Fibroblast of lung (primary cell): Measurements from ENCODE around the gene EZR. TPM values are rescaled to one million over a fixed set of nuclear protein-coding genes. Genes with fewer than 3 reads are reported as not detected.

Experiments
- DNase-seq, 2 donors: peaks; one replicate each; pipeline versions ENCODE4 v3.0.0 to v3.0.0-alpha.2; 2010; ENCODE audit warnings: low read depth in 2 of 2
- H2AFZ ChIP-seq: 2 replicates; pipeline ENCODE4 v1.5.1; 2012; ENCODE audit warnings: low read length, control low read depth, inconsistent platforms
- H3K27ac ChIP-seq: 2 replicates; pipeline ENCODE4 v1.5.1; 2011; ENCODE audit warnings: low read length, control low read depth; ENCODE audit not compliant: insufficient read depth
- H3K27me3 ChIP-seq: 2 replicates; pipeline ENCODE4 v1.5.1; 2011; ENCODE audit warnings: mild to moderate bottlenecking, low read length; ENCODE audit not compliant: control insufficient read depth, insufficient read depth
- H3K36me3 ChIP-seq: 2 replicates; pipeline ENCODE4 v1.5.1; 2011; ENCODE audit warnings: low read length; ENCODE audit not compliant: control insufficient read depth, insufficient read depth
- H3K4me1 ChIP-seq: 2 replicates; pipeline ENCODE4 v1.5.1; 2011; ENCODE audit warnings: low read length; ENCODE audit not compliant: control insufficient read depth, insufficient read depth; ENCODE audit errors: extremely low read depth
- H3K4me2 ChIP-seq: 2 replicates; pipeline ENCODE4 v1.5.1; 2011; ENCODE audit warnings: low read length, control low read depth; ENCODE audit not compliant: insufficient read depth; ENCODE audit errors: extremely low read depth
- H3K4me3 ChIP-seq, 4 experiments: fragments of 200-600 bp in 1 of 4; sonication (generic) in 1 of 4; replicated peaks in 1 of 4; 2 replicates each; pipeline ENCODE4 v1.5.1; 2011 to 2016; ENCODE audit warnings: low read length in 4 of 4, low read depth in 3 of 4, mild to moderate bottlenecking in 3 of 4, control low read depth in 2 of 4, inconsistent platforms in 1 of 4, mixed read lengths in 1 of 4; ENCODE audit not compliant: insufficient read depth in 1 of 4; ENCODE audit errors: control extremely low read depth in 1 of 4
- H3K79me2 ChIP-seq: 2 replicates; pipeline ENCODE4 v1.5.1; 2012; ENCODE audit warnings: mild to moderate bottlenecking, low read length, inconsistent platforms; ENCODE audit not compliant: control insufficient read depth, insufficient read depth
- H3K9ac ChIP-seq: 2 replicates; pipeline ENCODE4 v1.5.1; 2011; ENCODE audit warnings: mild to moderate bottlenecking, low read length, control low read depth; ENCODE audit not compliant: insufficient read depth
- H3K9me3 ChIP-seq: 2 replicates; pipeline ENCODE4 v1.5.1; 2012; ENCODE audit warnings: low read depth, low read length; ENCODE audit not compliant: control insufficient read depth, insufficient read depth
- H4K20me1 ChIP-seq: 2 replicates; pipeline ENCODE4 v1.5.1; 2011; ENCODE audit warnings: low read length; ENCODE audit not compliant: control insufficient read depth, insufficient read depth; ENCODE audit errors: extremely low read depth
- EZH2 ChIP-seq: IDR thresholded peaks from 2 replicates; pipeline ENCODE4 v1.5.1; 2012; ENCODE audit warnings: low read length, control low read depth, mild to moderate bottlenecking; ENCODE audit errors: missing control alignments
- polyA plus RNA-seq, 2 donors: library from polyadenylated mRNA; depleted of rRNA in 1 of 2; stranded (reverse) in 1 of 2; unstranded in 1 of 2; fragments of >200 nt; gene quantifications; 2 replicates each; pipeline ENCODE4 v1.2.1, GENCODE V29; 2011 to 2012; ENCODE audit warnings: missing spikeins in 1 of 2
- total RNA-seq: library from RNA; depleted of rRNA; stranded (reverse); fragments of >200 nt; gene quantifications from 2 replicates; pipeline ENCODE4 v1.2.1, GENCODE V29; 2014
- TF ChIP-seq, protein P1 (sequence below), 2 donors: IDR thresholded peaks in 1 of 2; conservative IDR thresholded peaks in 1 of 2; 1 replicate in 1 of 2; 2 replicates in 1 of 2; pipeline ENCODE4 v1.5.1; 2011 to 2012; ENCODE audit warnings: low read length in 2 of 2, control low read depth in 1 of 2, inconsistent platforms in 1 of 2, low read depth in 1 of 2, mild to moderate bottlenecking in 1 of 2

Gene EZR
- total and polyA plus RNA-seq, 2 donors (not counting 1 experiment from before 2014, with no cell fraction given): 89.0 to 132 TPM

DNA sequence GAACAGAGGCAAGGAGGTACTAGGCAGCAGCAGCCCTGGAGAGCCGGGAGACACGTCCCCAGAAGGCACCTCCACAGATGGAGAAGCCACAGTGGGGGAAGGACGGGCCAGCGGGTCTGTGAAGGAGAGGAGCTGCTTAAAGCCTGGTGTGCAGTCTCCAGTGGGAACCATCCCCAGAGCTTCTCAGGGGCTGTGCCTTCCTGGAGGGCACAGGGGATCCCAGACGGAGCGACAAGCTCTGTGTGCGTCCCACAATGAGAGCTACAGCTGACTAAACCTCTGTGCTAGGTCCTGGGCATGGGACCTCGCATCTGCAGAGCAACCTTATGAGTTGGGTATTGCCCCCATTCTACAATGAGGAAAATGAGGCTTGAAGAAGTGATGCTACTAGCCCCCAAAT, 50.7 kb downstream of the EZR start:
- DNase-seq: no peak
- no peaks in the 10 kb centered on the region for H3K79me2 ChIP-seq
- no peak overlapping the region for H3K27ac ChIP-seq
- no peak overlapping the region for H3K4me3 ChIP-seq
- H3K9ac ChIP-seq: no peak overlapping the region
- TF ChIP-seq, protein P1, sequence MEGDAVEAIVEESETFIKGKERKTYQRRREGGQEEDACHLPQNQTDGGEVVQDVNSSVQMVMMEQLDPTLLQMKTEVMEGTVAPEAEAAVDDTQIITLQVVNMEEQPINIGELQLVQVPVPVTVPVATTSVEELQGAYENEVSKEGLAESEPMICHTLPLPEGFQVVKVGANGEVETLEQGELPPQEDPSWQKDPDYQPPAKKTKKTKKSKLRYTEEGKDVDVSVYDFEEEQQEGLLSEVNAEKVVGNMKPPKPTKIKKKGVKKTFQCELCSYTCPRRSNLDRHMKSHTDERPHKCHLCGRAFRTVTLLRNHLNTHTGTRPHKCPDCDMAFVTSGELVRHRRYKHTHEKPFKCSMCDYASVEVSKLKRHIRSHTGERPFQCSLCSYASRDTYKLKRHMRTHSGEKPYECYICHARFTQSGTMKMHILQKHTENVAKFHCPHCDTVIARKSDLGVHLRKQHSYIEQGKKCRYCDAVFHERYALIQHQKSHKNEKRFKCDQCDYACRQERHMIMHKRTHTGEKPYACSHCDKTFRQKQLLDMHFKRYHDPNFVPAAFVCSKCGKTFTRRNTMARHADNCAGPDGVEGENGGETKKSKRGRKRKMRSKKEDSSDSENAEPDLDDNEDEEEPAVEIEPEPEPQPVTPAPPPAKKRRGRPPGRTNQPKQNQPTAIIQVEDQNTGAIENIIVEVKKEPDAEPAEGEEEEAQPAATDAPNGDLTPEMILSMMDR (conservative IDR thresholded peaks at IDR 0.05 in 1 of 2, IDR thresholded peaks at IDR 0.05 in 1 of 2; ENCODE audit: low read depth in 1 of 2, low read length in 2 of 2): no peak
- H2AFZ ChIP-seq: no peak overlapping the region
- H3K4me2 ChIP-seq: no peak overlapping the region
- H3K9me3 ChIP-seq: no peaks in the 10 kb centered on the region
- no peaks in the 10 kb centered on the region for H3K27me3 ChIP-seq
- no peaks in the 10 kb centered on the region for H3K4me1 ChIP-seq
- H4K20me1 ChIP-seq: no peaks in the 10 kb centered on the region
- H3K36me3 ChIP-seq: peaks cover 46% of the 10 kb centered on the region

DNA sequence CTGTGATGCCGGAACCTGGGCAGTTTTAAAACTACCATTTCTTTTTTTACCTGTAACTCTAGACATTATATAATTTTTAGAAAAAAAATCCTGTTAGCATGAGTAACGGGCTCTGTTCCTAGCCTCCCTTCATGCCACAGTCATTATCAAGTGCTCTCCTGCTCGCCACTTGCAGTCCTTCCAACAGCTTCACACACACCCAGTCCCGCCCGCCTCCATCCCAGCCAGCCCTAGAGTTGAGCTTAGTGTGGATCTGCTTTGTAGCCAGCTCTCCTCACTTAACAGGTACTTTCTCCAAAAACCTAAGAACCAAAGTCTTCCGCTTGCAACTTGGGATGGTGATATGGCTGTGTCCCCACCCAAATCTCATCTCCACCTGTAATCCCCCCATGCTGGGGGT, 51.5 kb downstream of the EZR start:
- Histone ChIP-seq H3K9me3 (no peaks in the 10 kb centered on the region), H3K27me3 (no peaks in the 10 kb centered on the region), H3K36me3 (peaks cover 47% of the 10 kb centered on the region), H2AFZ (no peak overlapping the region), H3K4me1 (no peaks in the 10 kb centered on the region), H3K79me2 (no peaks in the 10 kb centered on the region), H3K4me3 (no peak overlapping the region), H4K20me1 (no peaks in the 10 kb centered on the region), H3K4me2 (no peak overlapping the region), H3K9ac (no peak overlapping the region), H3K27ac (no peak overlapping the region)
- TF ChIP-seq, protein P1 (conservative IDR thresholded peaks at IDR 0.05 in 1 of 2, IDR thresholded peaks at IDR 0.05 in 1 of 2; ENCODE audit: low read depth in 1 of 2, low read length in 2 of 2): no peak
- TF ChIP-seq EZH2: no peak
- DNase-seq: no peak

DNA sequence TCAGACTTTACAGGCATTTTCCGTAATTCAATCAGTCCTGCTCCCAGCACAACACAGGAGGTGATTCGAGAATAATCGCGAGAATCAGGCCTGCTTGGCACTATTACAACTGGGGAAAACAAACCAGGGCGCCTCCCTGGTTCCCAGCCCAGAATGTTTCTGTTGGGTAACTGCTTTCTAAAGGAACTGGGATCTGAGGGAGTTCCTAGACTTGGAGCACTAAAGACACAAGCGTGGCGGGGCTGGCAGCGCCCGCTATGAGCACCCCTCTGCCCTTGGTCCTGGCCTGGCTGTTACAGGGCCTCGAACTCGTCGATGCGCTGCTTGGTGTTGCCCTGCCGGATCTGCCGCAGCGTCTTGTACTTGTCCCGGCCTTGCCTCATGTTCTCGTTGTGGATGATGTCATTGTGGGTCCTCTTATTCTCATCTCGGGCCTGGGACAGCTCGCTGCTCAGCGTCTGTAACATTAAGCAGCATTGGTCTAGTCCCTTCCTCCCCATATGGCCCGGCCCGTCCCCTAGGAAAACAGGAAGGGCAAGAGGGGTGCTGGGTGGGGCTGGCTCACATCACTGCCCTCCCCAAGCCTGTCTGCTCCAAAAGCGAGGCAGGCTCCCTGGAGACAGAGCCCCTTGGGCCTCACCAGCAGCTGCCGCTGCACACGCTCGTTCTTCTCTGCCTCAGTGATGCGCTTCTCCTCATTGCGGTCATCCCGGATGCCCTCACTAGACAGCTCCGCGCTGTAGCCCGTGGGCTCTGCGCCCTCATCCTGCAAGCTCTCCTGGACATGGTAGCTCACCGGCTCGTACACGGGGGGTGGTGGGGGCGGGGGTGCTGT, 52.3 kb downstream of the EZR start:
- H3K9me3 ChIP-seq: no peaks in the 10 kb centered on the region
- no peak overlapping the region for H3K27ac ChIP-seq
- peak in 1 of 2 donors; percentile 22 for DNase-seq
- peaks cover 45% of the 10 kb centered on the region for H3K36me3 ChIP-seq
- no peak overlapping the region for H3K9ac ChIP-seq
- H3K4me2 ChIP-seq: no peak overlapping the region
- H3K27me3 ChIP-seq: no peaks in the 10 kb centered on the region
- TF ChIP-seq EZH2: no peak
- TF ChIP-seq, protein P1 (conservative IDR thresholded peaks at IDR 0.05 in 1 of 2, IDR thresholded peaks at IDR 0.05 in 1 of 2; ENCODE audit: low read depth in 1 of 2, low read length in 2 of 2): no peak
- H2AFZ ChIP-seq: no peak overlapping the region
- H3K4me1 ChIP-seq: no peaks in the 10 kb centered on the region
- H3K79me2 ChIP-seq: no peaks in the 10 kb centered on the region
- H4K20me1 ChIP-seq: no peaks in the 10 kb centered on the region
- H3K4me3 ChIP-seq: no peak overlapping the region
